NT2/D1 (cell line): Measurements from ENCODE around the gene ADAM19.

Experiments
- SUZ12 ChIP-seq: IDR thresholded peaks from 2 replicates; pipeline ENCODE4 v1.6.1; 2011; ENCODE audit not compliant: insufficient read length, insufficient read depth; ENCODE audit errors: extremely low read depth
- YY1 ChIP-seq: IDR thresholded peaks from 2 replicates; pipeline ENCODE4 v1.6.1; 2011; ENCODE audit not compliant: insufficient read length, insufficient read depth

- TF ChIP-seq SUZ12: no peak
- no peak for TF ChIP-seq YY1
Measured at GRCh38 chr5:157443041-157443549, 132.5 kb downstream of the ADAM19 start.
